HG02798 (cell line): Measurements from ENCODE around the gene FOXJ2.
"Not testable (repeated sequence)": the region's sequence is repeated elsewhere in the genome, so short reads cannot be mapped to it uniquely, and the experiment has no call there.

Experiments
- ATAC-seq: cut with Tn5 transposase; IDR thresholded peaks from one replicate; pipeline ENCODE4 v1.9.1; 2021; ENCODE audit warnings: mild to moderate bottlenecking; ENCODE audit not compliant: unreplicated experiment, poor library complexity

The FOXJ2 gene

DNA sequence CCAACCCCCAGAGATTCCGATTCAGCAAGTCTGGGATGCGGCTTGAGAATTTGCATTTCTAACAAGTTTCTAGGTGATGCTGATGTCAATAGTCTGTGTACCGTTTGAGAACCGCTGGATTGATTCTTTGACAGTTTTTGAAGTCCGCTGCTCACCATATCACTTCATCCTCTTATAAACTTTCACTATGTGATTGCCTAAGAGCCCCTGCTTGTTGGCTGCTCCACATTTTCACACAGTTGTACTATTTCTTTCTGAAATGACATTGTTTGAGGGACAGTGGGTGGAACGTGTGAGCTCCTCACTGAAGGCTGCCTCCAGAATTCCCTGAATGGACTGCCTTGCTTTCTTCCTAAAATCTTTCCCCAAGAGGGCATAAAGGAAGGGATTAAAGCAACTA lies 26.0 kb downstream of the FOXJ2 start:
- no peak for ATAC-seq

DNA sequence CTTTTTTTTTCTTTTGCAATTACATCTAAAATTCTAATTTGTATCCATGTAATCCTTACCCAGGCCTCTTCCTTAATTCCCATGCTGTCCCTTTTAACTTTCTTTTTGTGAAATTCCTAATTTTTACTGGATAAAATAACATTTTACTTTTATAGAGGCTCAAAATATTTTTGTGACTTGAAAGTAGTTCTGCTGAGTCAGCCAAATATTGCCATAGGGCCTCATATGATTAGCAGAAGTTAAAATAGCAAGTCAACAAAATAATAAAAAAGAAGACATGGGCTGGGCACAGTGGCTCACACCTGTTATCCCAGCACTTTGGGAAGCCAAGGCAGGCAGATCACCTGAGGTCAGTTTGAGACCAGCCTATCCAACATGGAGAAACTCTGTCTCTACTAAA lies 31.6 kb downstream of the FOXJ2 start:
- no peak for ATAC-seq

DNA sequence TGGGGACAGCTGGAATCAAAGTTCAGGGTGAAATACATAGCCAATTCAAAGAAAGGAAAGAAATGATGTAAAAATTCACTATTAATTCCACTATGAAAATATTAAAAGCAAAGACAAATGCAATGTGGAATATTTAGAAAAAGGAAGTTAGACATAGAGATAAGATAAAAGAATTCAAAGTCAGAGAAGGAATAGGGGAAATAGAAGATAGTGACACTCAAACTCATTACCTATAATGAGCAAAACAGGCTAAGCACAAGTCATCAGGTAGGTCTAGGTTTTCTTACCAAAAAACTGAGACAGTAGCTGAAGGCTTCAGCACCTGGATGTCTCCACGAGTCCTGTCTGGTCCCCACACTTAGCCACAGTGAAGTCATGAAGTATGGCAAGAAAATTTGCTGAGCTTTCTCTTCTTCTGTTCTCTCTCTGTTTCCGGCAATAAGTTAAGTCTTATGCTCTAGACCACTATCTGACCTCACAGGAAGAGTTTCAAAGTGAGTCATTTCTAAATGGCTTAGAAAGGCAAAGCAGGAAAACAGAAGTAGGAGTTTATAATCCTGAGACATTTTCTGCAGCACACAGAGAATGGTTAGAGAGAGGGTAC lies 33.6 kb downstream of the FOXJ2 start, which contains the start of gene C3AR1:
Gene C3AR1 (minus strand): TSS at position 369 of the 604 bp plus-strand sequence. CDS start 6,174 bp downstream, outside the sequence.
- ATAC-seq: no peak

DNA sequence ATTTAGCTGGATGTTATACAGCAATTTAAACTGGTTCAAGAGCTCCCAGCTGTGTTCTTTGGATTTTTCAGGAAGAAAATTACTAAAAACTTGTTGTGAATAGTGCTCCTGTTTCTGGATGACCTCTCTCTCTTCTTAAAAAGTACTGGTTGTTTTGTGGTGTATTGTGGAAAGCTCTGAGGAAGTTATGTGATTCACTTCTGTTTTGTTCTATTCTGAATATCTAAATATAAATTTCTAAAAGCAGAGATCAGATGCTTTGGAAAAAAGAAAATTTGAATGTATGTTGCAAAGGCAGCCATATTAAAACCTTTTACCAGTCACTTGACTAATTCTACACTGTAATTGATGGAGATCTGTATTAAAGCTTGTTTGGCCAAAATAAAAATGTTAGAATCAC lies 37.1 kb downstream of the FOXJ2 start:
- no peak for ATAC-seq

DNA sequence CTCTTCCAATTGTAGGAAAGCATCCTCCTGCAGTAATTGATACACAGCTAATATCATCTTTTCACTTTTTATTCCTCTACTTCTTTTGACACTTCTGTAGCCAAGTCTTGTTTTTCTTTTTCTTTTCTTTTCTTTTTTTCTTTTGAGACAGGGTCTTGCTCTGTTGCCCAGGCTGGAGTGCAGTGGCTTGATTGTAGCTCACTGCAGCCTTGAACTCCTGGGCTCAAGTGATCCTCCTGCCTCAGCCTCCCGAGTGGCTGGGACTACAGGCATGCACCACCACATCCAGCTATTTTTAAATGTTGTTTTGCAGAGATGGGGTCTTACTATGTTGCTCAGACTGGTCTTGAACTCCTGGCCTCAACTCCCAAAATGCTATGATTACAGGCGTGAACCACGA lies 39.3 kb downstream of the FOXJ2 start:
- not testable (repeated sequence) for ATAC-seq

DNA sequence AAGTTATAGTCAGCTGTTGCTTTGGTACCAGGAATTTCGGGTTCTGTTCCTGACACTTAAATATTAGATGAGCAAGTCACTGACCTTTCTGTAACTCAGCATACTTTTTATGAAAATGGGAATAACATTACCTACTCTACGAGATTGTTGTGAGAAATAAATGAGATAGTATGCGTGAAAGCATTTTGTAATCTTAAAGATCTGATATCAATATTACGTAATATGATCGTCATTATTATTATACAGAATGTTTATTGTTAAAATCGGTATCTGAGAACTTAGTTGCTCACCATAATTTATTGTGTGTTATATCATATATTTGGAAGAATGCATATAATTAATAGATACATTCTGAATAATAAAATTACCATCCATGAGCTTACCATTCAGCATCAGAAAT lies 43.4 kb downstream of the FOXJ2 start:
- ATAC-seq: no peak

DNA sequence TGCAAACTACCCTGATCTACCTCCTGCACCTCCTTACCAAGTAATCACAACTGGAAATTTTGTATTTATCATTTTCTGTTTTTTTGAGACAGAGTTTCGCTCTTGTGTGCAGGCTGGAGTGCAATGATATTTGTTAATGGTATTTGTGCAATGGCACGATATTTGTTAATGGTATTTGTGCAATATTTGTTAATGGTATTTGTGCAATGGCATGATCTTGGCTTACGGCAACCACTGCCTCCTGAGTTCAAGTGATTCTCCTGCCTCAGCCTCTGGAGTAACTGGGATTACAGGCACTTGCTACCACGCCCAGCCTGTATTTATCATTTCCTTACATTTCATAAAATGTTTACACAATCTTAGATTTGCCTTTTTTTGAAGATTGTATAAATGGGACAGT lies 43.9 kb downstream of the FOXJ2 start:
- no peak for ATAC-seq

DNA sequence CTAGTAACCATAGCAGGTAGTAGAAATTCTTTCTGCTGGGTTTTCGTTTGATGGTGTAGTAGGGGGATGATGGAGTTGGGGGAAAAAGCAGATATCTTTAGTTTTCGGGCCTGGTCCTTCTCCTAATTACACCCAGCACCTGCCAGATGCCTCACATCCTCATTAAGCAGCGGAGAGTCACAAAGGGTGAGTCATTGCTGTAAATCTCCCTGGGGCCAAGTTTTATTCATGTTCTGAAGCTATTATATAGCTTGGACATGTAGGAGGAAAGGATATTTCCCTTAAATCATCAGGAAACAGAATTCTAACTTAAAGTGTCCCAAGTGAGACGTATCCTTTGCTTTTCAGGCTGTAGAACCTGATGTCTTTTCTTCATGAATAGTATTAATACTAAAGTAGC lies 44.7 kb downstream of the FOXJ2 start:
- ATAC-seq: no peak

DNA sequence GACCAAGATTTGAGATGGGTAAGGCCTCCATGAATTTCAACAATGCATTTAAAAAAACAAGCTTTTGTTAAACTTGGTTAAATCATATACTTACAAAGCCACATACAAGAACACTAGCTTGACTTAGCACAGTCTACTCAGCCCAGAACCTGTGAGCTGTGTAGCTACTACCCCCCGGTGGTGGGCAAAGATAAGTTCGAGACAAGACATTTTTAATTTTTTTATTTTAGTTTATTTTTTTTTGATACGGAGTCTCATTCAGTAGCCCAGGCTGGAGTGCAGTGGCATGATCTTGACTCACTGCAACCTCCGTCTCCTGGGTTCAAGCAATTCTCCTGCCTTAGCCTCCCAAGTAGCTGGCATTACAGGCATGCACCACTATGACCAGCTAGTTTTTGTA lies 45.9 kb downstream of the FOXJ2 start:
- no peak for ATAC-seq

DNA sequence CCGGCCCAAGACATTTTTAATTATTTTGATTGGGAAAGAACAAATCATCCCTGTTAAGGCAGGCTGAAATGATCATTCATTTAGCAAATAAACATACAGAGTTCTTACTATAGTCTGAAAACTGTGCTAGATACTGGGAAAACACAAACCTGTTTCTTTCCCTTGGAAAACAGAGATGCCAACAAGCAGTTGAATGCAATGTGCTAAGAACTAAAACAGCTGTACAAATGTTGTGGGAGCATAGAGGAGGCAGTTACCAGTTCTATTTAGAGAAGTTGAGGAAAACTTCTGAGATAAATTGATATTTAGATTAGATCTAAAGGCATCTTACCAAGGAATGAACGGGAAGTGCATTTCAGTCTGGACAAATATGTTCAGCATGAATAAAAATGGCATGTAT lies 46.4 kb downstream of the FOXJ2 start:
- no peak for ATAC-seq

DNA sequence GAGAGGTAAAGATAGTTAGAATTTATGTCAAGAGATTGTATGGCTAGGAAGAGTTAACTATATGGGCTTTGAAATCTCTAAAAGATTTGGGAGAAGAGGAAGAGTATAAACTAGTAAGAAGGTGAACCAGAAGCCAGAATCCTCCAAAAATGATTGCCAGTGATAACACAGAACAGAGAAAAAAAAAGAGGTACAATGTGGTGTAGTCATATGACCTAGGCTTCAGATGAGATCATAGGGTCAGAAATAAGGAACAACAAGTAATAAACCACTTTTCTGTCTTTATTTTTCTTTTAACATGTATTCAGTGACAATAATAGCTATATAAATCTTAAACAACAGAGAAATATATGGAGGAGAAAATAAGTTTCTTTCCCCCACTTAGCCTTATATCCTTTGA lies 47.6 kb downstream of the FOXJ2 start:
- ATAC-seq: no peak

DNA sequence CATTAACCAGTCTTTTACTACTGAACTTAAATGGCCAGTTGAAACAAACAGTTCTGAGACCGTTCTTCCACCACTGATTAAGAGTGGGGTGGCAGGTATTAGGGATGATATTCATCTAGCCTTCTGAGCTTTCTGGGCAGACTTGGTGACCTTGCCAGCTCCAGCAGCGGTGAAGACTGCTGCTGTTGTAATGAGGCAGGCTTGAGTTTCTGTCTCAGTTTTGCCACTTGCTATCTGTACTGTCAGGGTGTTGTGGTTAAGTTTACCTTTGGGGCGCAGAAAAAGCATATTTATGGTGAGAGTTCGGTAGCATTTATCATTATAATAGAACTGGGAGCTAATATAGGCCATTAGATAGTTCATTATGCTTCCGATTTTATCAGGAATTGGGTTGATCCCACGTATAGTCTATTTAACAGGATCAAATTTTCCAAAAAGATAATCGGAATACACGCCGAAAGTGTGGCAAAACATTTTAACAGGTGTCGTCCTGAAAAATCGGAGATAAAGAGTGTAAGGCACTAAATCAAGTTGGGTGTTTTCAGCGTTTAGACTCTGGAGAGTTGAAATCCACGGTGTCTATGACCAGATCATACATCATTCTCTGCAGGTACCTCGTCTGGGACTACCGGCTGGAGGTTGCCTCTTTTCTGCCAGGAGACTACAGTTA lies 48.9 kb downstream of the FOXJ2 start:
- no peak for ATAC-seq

DNA sequence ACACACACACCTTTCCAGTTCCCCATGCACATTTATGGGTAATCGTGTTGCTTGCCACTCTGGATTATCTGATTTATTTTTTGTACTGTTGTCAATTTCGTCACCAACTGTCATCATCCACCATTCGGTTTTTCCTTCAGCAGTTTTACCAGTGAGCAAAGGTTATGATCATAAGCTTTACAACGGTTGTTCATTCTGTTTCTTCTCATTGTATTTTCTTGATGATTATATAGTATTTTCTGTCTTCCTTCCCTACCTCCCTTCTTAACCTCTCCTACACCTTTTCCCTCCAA lies 50.2 kb downstream of the FOXJ2 start:
- ATAC-seq: no peak

DNA sequence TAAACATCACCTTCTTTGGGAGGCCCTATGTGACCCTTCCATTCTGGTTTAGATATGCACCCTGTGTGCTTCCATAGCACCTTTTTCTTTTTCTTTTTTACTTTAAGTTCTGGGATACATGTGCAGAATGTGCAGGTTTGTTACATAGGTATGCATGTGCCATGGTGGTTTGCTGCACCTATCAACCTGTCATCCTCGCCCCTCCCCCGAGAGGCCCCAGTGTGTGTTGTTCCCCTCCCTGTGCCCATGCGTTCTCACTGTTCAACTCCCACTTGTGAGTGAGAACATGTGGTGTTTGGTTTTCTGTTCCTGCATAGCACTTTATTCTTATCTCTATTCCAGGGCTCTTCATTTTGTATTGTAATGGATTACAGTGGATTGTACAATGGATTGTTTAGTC lies 51.8 kb downstream of the FOXJ2 start:
- not testable (repeated sequence) for ATAC-seq

DNA sequence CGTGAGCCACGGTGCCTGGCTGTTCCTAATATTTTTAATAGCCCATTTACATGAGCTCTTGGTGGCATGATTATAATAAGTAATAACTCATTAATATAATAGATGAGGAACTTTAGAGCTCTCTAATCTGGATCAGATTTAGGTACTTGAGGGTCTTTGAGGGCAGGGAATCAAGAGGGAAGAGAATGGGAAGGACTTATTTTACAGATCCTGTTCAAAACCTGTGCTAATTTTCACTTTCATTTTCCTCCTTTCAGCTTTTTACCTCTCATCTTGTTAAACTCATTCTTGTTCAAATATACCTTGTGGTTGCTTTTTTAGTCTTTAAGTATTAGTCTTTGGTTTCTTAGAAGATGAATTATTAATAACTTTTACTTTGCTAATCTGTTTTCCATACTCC lies 55.1 kb downstream of the FOXJ2 start:
- ATAC-seq: no peak

DNA sequence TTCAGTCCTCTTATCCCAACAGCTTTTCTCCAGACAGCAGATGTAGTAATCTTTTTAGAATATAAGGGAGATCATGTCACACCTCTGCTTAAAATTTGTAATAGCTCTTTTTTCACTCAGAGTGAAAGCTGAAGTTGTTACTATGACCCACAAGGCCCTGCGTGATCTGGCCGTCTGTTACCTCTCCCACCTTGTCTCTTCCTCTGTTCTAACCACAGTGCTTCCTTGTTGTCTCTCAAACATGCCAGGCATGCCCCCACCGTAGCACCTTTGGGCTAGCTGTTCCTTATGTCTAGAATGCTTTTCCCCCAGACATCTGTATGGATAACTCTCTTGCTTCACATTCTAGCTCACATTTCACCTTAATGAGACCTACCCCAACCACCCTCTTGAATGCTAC lies 56.1 kb downstream of the FOXJ2 start:
- ATAC-seq: peak; percentile 74

DNA sequence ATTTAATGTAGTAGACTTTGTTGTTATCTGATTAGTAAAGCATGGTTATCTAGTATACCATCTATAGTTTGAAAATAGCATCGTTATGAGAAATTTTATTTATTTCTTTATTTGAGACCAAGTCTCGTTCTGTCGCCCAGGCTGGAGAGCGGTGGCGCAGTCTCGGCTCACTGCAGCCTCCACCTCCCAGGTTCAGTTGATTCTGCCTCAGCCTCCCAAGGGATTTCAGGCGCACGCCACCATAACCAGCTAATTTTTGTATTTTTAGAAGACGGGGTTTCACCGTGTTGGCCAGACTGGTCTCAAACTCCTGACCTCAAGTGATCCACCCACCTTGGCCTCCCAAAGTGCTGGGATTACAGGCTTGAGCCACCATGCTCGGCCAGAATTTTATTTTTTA lies 56.8 kb downstream of the FOXJ2 start:
- ATAC-seq: not testable (repeated sequence)

DNA sequence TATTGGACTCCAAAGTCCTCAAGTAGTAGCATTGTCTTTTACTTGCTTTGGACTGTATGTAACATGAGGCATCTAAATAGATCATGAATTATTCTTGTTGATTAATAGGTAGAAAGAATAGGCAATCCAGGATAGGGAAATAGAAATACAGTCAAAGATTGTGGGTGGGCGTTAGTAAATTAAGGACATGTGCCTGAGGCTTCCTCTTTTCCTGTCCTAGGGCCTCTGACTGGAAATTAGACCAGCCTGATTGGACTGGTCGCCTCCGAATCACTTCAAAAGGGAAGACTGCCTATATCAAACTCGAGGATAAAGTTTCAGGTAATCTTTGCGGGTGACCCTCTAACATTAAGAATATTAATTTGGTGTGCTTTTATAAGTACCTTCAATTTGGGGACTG lies 57.2 kb downstream of the FOXJ2 start:
- no peak for ATAC-seq

DNA sequence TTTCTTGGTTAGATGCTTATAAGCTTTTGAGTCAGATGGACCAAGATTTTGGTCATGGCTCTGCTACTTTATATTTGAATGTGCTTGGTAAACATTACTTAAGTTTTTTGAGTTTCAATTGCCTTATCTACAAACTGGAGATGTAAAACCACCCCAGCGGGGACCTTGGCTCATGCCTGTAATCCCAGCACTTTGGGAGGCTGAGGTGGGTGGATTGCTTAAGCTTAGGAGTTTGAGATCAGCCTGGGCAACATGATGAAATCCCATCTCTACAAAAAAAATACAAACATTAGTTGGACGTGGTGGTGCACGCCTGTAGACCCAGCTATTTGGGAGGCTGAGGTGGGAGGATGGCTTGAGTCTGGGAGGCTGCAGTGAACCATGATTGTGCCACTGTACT lies 60.8 kb downstream of the FOXJ2 start:
- ATAC-seq: no peak

DNA sequence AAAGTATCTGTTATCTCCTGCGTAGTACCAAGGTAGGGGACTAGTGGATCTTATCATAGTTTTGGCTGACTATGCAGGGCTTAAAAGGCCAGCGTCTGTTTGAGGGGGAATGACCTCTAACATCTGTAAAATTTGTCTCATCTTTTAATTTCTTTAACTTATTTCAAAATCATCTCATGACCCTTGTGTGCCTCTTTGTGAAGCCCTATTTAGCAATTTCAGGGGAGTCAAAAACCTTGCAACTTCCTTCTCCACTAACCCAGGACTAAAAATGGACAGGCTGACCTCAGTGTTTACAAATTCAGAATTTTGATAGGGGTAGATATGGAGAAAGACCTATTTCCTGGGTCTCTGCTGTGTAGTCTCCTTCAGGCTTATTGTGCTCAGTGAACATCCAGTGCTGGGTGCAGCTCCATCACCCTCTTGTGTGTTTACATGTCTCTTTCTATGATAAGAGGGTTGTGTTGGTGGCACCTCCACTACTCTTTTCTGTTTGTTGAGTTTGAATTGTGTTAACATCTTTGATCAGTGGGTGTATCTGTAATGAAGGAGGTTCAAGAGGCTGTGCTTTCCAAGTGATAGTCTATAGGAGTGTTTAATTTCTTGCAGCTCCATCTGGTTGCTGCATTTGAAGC lies 63.9 kb downstream of the FOXJ2 start:
- ATAC-seq: no peak

DNA sequence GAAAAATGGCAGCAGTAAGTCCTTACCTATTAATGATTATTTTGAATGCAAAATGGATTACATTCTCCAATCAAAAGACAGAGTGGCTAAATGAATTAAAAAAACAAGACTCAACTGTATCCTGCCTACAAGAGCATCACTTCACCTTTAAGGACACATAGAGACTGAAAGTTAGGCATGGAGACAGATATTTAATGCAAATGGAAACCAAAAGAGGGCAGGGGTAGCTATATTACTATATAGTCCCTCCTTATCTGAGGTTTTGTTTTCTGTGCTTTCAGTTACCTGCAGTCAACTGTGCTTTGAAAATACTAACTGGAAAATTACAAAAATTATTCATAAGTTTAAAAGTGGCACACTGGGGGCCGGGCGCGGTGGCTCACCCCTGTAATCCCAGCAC lies 66.7 kb downstream of the FOXJ2 start:
- no peak for ATAC-seq
